Kidney tubule cell (primary cell): ENCODE measurements around the gene LCORL.
"Not testable (repeated sequence)": the region's sequence is repeated elsewhere in the genome, so short reads cannot be mapped to it uniquely, and the experiment has no call there.

ENCODE experiments used
- DNase-seq: peaks from one replicate; pipeline ENCODE4 v3.0.0-alpha.2; 2018; ENCODE audit warnings: low spot score

LCORL gene

DNA sequence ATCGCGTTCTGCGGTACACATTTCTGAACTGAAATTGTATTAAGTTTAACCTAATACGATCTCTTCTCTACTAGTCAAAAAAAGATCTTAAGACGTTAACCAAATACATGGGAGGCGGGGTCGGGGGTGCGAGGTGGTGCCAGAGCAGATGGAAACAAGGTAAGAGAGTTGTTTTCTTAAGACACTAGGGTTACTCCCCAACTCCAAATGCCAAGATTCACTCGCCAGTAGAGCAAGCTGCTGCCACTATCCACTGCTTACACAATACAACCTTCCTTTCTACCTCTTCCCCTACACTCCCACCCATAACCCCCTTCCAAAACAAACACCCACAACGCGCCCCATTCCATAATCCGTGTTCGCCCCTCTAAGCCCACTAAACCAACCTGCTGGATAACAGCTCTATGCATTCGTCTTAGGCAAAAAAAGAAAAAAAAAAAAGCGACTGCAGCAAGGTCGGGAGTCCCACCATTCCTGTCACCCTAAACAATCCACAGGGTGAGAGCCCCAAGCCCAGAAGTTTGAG, 1.3 kb downstream of the LCORL start:
- peak; percentile 6 for DNase-seq

DNA sequence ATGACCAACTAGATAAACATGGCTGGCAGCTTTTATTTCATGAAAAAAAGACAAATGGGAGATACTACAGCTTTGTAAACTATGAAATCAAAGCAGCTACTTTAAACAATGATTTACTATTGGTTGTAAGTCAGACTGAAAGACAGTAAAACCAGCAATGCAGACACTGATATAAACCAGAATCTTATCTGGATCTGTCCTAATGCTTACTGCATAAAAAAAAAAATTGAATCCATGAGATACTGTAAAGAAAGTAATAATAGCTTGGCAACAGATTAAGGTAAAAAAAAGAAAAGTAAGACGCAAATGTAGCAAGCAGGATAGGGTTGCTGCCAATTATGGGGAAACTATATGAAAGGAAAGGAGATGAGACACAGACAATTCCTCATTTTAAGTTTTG, 7.3 kb downstream of the LCORL start:
- DNase-seq = no peak

DNA sequence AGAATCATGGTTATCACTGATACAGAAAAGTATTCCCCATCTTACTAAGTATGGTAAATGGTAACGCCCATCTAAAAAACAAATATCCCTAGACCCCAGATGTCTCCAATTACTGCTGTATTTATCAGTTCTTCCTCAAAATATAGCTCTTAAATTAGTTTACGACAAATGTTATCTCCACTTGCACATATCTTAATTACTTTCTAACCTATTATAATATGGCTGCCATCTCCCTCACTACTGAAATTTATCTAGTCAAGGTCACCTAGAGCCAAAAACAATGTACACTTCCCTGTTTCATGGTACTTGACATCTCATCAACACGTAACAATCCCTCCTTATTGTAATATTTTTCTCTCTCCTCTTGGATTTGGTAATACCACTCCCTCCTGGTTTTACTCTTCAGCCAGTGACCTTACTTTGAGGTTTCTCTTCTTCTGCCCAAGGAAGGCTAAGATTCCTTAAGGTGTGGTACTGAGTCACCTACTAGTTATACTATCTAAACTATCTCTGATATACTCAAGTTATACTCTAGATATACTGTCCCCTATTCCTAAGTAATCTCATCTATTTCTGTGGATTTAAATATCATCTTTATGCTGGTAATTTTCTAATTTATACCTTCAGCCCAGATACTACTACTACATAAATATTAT, 8.6 kb downstream of the LCORL start:
- peak; percentile 12 for DNase-seq

DNA sequence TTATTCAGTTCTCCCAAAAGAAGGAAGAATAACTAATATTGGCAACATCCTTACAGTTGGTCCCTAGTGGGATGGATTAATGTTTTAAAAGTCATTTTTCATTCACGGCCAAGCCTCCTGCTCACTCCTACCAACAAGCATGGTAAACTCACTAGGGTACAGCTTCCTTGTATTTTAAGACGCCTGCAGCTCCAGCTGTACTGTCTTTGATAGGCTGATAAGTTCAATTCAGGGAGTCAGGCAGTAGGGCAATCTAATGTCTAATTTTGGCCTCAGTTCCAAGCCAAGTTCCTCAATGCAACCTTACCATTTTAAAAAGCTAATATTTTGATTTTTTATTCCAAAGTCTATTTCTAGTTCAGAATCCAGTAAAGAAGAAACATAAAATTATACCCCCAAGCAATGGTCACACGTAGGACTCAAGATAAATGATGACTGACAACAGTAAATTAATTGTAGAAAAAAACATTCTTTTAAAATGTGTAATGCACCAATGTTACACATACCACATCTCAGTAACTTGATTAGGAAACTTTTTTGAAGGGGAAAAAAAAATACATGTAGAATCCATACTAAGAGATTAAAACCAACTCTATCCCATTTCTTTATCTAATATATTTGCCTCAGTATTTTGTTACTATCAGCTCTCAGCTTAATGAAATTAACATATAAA, 9.3 kb downstream of the LCORL start:
- DNase-seq = no peak

- DNase-seq = no peak
Observed at GRCh38 chr4:18007625-18008024, 13.9 kb downstream of the LCORL start.

GRCh38 chr4:18006432-18006831, 15.1 kb downstream of the LCORL start:
- DNase-seq = not testable (repeated sequence)

DNA sequence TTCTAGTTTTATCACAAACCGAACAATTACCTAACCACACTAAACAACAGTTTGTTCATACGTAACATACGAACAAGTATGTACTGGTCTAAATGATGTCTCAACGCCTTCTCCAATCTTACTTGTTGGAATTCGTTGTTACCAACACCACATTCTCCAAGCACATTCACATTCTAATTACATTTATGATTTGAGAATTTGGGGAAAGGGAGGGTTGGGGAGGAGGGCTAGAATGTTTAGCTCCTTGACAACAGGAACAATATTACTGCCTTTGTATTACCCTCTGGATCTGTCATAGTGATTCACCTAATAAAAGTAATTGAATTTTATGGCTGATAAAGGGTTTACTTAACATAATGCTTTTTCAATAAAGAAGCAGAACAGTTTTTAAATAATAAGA, 24.4 kb downstream of the LCORL start:
- no peak for DNase-seq

- DNase-seq = no peak
Observed at GRCh38 chr4:17995165-17995564, 26.4 kb downstream of the LCORL start.

DNA sequence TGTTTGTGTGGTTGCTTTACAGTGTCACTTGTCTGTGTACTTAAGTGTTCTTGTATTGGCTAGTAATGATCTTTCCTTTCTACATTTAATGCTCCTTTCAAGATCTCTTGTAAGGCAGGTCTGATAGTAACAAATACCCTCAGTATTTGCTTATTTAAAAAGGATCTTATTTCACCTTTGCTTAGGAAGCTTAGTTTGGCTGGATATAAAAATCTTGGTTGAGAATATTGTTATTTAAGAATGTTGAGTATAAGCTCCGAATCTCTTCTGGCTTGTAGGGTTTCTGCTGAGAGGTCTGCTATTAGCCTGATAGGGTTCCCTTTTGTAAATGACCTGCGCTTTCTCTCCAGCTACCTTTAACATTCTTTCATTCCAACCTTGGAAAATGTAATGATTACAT, 35.7 kb downstream of the LCORL start:
- no peak for DNase-seq

DNA sequence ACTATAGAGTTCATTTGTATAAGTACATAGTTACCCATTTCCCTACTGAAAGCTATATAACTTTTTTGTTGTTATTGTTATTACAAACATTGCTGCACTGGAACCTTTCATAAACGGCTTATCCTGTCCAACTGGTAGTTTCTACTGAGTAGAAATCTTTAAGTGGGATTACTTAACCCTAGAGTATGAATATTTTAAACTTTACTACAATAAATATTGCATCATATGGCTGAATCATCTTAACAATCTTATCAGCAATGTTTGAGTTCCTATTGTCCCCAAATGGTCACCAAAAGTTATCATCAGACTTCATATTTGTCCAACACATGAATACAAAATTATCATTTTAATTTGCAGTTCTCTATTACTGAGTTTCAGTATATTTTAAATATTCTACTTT, 40.5 kb downstream of the LCORL start:
- DNase-seq = no peak

DNA sequence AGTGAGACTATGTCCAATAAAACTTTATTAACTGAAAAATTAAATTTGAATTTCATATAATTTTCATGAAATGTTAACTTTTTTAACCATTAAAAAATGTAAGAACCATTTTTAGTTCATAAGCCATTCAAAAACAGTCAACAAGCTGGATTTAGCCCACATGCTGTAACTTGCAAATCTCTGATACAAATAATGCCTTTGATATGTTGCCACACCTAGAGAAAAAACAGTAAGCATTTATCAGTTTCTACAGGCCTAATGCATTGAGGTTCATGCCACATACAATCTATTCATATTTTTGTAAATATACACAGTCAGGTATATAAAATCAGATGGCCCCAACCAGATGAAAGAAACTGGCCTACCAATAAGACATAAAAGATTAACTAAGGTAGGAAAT, 52.8 kb downstream of the LCORL start:
- DNase-seq = no peak

DNA sequence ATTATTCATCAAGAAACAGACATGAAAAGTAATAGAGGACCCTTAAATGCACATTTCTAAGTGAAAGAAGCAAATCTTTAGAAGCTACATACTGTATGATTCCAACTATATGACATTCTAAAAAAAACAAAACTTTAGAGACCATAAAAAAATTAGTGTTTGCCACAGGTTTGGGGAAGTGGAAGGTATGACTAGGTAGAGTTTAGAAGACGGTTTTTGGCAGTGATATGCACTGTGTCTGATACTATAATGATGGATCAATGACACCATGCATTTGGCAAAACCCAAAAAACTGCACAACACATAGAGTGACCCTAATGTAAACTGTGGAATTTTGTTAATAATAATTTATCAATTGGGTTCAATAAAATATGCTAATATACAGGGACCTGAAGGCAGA, 54.5 kb downstream of the LCORL start:
- DNase-seq = no peak

DNA sequence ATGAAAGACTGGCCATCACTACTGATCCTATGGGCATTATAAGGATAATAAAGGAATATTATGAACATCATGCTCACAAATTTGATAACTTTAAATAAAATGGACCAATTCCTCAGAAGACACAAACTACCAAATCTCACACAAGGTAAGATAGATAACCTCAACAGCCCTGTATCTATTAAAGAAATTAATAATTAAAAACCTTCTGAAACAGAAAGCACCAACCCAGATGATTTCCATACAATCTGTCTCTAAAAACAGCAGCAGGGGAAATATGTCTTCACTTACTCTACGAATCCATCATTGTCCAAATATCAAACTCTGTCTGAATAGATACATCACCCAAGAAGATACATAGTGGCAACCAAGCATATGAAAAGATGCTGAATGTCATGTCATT, 55.2 kb downstream of the LCORL start:
- no peak for DNase-seq

GRCh38 chr4:17964576-17964975, 57.0 kb downstream of the LCORL start:
- no peak for DNase-seq

DNA sequence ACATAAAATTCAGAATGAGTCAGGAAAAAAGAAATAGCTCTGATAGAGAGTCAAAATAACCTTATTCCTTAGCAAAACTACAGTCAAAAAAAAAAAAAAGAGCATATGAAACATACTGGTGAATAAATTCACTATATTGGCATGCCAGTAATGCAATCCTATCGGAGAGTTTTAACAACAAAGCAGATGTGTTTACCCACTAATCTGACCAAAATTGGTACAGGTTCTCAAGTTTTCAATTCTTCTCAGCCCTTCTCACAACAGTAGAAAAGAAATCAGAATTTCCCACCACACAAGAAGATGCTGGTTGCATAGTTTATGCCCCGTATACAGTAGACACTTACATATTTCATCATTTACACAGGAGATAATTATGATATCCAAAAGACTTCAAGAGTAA, 59.4 kb downstream of the LCORL start:
- no peak for DNase-seq

DNA sequence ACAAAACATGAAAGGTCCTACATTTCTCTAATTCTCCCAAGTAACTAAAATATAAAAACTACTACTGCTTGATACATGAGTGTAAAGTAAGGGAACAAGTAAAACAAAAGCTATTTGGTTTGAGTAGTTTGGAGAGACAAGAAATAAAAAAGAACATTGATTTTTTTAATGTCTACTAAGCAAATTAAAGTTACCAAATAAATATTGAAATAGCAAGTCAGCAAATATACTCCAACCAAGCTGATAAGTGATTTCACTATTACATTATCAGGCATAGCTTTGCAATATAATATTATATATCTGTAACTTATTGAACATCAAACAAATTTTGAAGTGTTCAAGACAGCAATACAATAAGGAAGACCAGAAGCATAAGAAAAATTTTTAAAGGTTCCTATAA, 60.3 kb downstream of the LCORL start:
- DNase-seq = no peak

- DNase-seq = peak; percentile 31
Observed at GRCh38 chr4:17958181-17958580, 63.4 kb downstream of the LCORL start.

DNA sequence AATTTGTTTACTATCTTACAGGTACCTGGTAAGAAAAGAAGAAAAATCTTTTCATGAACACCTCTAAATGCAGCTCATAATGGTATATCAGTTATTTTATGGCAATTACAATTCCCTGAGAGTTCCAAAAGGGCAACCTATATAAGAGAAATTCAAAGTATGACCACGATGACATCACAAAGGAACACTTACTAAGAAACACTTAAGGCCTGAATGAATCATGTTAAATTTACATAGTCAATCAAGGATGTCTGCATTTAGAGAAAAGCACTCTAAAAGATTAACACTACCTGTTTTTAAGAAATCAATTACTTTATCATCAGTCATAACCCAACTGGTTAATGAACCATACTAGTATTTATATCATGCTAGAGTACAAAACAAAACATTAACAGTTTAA, 63.9 kb downstream of the LCORL start:
- DNase-seq = peak; percentile 36

- DNase-seq = no peak
Observed at GRCh38 chr4:17956245-17956644, 65.3 kb downstream of the LCORL start.

DNA sequence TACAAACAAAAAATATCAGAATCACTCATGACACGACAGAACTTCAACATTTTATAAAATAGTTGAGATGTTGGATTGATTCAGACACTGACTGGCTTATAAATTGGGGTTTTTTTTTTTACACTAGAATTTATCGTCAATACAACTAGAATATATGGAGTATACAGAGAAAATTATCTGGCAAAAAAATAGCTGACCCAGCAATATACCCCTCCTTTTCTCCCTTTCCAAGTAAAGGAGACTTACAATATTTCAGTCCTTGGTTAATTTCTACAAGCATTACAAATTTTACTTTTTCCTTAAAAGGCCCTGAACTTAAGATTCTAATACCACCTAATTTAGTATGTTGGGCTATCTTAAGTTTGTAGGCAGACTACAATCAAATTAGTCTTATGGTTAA, 76.3 kb downstream of the LCORL start:
- no peak for DNase-seq

DNA sequence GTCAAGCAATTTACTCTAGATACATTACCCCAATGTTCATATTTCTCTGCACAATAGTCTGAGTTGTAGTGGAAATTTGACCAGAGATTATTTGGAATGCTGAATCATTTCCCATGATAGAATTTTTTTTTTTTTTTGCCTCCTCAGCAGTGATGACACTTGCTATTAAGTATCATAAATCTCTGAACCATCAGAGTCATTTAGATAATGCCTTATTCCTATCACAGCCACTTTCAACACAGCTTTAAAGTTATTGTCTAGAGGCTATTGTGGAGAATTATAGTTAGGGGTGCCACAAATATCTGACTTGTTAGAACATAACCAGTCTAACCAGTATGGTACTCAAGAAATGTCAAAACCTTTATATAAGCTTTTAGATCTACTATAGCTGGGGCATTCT, 79.8 kb downstream of the LCORL start:
- DNase-seq = no peak

- DNase-seq = no peak
Observed at GRCh38 chr4:17939054-17939453, 82.5 kb downstream of the LCORL start.

DNA sequence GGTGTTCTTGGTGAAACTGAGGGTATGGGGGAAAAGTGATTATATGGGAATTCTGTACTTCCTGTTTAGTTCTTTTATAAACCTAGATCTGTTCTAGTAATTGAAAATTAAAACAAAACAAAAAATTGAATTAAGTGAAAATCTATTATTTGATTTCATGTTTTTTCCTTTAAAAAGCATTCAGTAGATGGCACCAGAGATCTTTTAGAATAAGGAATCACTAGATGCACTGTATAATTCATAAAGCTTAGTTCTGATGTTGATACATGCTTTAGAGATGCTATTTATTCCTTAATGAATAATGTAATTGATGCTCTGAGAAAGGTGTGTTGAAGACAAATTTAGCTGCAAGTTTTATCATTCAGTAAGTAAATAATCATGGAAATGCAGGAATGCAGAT, 87.3 kb downstream of the LCORL start:
- DNase-seq = no peak

DNA sequence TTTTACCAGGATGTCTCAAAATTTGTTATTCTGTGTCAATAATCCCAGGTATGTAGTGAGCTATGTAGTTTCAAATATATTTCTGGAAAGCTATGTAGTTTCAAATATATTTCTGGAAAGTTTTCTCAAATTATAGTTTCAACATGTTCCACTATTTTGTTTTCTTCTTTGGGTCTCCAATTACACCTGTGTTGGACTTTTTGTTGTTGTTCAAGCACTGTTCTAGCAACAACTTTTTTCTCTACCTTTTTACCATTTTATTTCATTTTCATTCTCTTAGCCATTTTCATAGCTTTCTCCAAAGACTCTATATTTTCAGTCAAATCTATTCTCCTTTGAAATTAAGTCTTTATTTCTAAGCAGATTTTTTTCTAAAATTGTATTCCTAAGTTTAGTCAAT, 88.4 kb downstream of the LCORL start:
- no peak for DNase-seq
